ENCODE measurements around the gene CD300LB.

GRCh38 chr17:74474043-74474792 lies 57.1 kb downstream of the CD300LB start:
- TF ChIP-seq CTCF (IDR thresholded peaks at IDR 0.05) (no peak), ZFX (IDR thresholded peaks at IDR 0.05; ENCODE audit: borderline replicate concordance) (no peak)
